ENCODE data around the gene TDP1.

- TF ChIP-seq CTCF (IDR thresholded peaks at IDR 0.05) = no peak
- TF ChIP-seq POLR2AphosphoS5 (IDR thresholded peaks at IDR 0.05) = no peak
- TF ChIP-seq POLR2A (IDR thresholded peaks at IDR 0.05; ENCODE audit: low read depth) = no peak
- no peak for TF ChIP-seq EP300 (IDR thresholded peaks at IDR 0.05)
Measured at GRCh38 chr14:90027842-90028241, 72.1 kb downstream of the TDP1 start.

All from esophagus muscularis mucosa (tissue), 4 donors.